Mesendoderm (in vitro differentiated cells): ENCODE results near the gene ARHGAP28.

ENCODE experiments used
- DNase-seq: peaks from one replicate; pipeline ENCODE4 v3.0.0; 2013
- H2AK5ac ChIP-seq: 2 replicates; pipeline ENCODE4 v1.6.1; 2013; ENCODE audit warnings: low read length, inconsistent platforms
- H2BK120ac ChIP-seq: 2 replicates; pipeline ENCODE4 v1.6.1; 2013; ENCODE audit warnings: low read depth, mild to moderate bottlenecking, low read length, moderate library complexity, mixed read lengths
- H2BK15ac ChIP-seq: replicated peaks from 2 replicates; pipeline ENCODE4 v1.6.1; 2013; ENCODE audit warnings: low read depth, mild to moderate bottlenecking, moderate library complexity
- H2BK5ac ChIP-seq: 2 replicates; pipeline ENCODE4 v1.6.1; 2013; ENCODE audit warnings: low read length, inconsistent platforms
- H3K18ac ChIP-seq: 2 replicates; pipeline ENCODE4 v1.6.1; 2013; ENCODE audit warnings: mild to moderate bottlenecking, low read length, mixed read lengths
- H3K23ac ChIP-seq: one replicate; pipeline ENCODE4 v1.6.1; 2013; ENCODE audit warnings: low read length
- H3K27ac ChIP-seq: 2 replicates; pipeline ENCODE4 v1.5.1; 2013; ENCODE audit warnings: low read depth, mild to moderate bottlenecking, inconsistent platforms, low read length, moderate library complexity
- H3K27me3 ChIP-seq: 2 replicates; pipeline ENCODE4 v1.6.1; 2013; ENCODE audit warnings: low read length, control low read depth, mild to moderate bottlenecking, inconsistent platforms; ENCODE audit not compliant: insufficient read depth, poor library complexity
- H3K36me3 ChIP-seq: 2 replicates; pipeline ENCODE4 v1.6.1; 2013; ENCODE audit warnings: low read length, inconsistent platforms; ENCODE audit not compliant: control insufficient read depth, insufficient read depth
- H3K4ac ChIP-seq: one replicate; pipeline ENCODE4 v1.6.1; 2013; ENCODE audit warnings: low read depth, mild to moderate bottlenecking, low read length, moderate library complexity
- H3K4me1 ChIP-seq: 2 replicates; pipeline ENCODE4 v1.6.1; 2013; ENCODE audit warnings: low read depth, low read length, inconsistent platforms; ENCODE audit not compliant: control insufficient read depth
- H3K4me2 ChIP-seq: 2 replicates; pipeline ENCODE4 v1.6.1; 2013; ENCODE audit warnings: low read length
- H3K4me3 ChIP-seq: 2 replicates; pipeline ENCODE4 v1.5.1; 2013; ENCODE audit warnings: mild to moderate bottlenecking, low read length
- H3K56ac ChIP-seq: one replicate; pipeline ENCODE4 v1.6.1; 2013; ENCODE audit warnings: low read length
- H3K79me1 ChIP-seq: 2 replicates; pipeline ENCODE4 v1.6.1; 2013; ENCODE audit warnings: low read length, inconsistent platforms
- H3K79me2 ChIP-seq: 2 replicates; pipeline ENCODE4 v1.6.1; 2013; ENCODE audit warnings: mild to moderate bottlenecking, low read length; ENCODE audit not compliant: control insufficient read depth, insufficient read depth
- H3K9ac ChIP-seq: 2 replicates; pipeline ENCODE4 v1.6.1; 2013; ENCODE audit warnings: low read length, inconsistent platforms
- H4K5ac ChIP-seq: one replicate; pipeline ENCODE4 v1.6.1; 2013; ENCODE audit warnings: low read length
- H4K8ac ChIP-seq: one replicate; pipeline ENCODE4 v1.6.1; 2013; ENCODE audit warnings: low read depth, mild to moderate bottlenecking, control low read depth, low read length, moderate library complexity
- WGBS: extraction: QIAGEN DNeasy Blood & Tissue Kit; methylation state at CpG from one replicate; pipeline ENCODE4 v1.1.7; 2013; ENCODE audit warnings: low lambda C conversion rate, missing lambda C conversion rate; ENCODE audit not compliant: insufficient coverage; ENCODE audit errors: extremely low coverage; 5-methylcytosine and 5-hydroxymethylcytosine counted together

Gene ARHGAP28

DNA sequence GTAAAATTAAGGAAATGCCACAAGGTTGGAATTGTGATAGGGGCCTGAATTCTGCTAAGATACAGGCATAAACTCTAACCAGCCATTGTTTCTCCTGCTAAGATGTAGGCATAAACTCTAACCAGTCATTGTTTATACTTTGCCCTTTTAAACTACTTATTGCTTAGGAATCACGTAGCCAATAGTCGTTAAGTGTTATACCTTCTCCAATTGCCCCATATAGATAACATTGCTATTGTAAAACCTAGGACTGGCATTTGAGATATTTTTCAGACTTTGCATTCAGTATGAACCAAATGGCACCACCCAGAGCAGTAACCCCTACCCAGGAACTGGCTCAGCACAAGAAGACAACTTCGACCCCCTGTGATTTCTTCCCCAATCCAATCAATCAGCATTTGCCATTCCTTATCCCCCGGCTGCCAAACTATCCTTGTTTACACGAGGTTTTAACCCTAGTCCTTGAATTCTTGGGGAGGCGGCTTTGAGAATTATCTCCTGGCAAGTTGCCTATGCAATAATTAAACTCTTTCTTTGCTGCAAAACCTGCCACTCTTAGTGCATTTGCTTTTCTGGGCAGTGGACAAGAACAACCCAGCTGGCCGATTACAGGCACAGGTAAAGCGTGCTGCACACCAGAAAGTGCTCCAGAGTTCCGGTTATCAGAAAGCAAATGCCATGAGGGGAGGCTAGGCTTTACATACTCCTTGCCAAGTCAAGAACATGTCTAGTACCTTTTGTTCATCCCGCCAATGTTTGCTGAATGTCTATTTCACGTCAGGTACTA, 220.5 kb downstream of the ARHGAP28 start:
- no peak overlapping the region for H3K4ac ChIP-seq
- peaks cover 5% of the 10 kb centered on the region for H3K4me1 ChIP-seq
- H3K36me3 ChIP-seq: peaks cover 12% of the 10 kb centered on the region
- no peak overlapping the region for H2AK5ac ChIP-seq
- WGBS: no CpG with 5 or more reads among the region's 11 CpGs
- H3K23ac ChIP-seq: no peak overlapping the region
- H2BK120ac ChIP-seq: no peak overlapping the region
- H3K18ac ChIP-seq: no peak overlapping the region
- H2BK5ac ChIP-seq: no peak overlapping the region
- H3K4me3 ChIP-seq: no peak overlapping the region
- H3K27me3 ChIP-seq: no peaks in the 10 kb centered on the region
- no peak overlapping the region for H4K5ac ChIP-seq
- DNase-seq: peak; percentile 33
- H3K4me2 ChIP-seq: no peak overlapping the region
- H3K79me1 ChIP-seq: no peaks in the 10 kb centered on the region
- no peak overlapping the region for H3K27ac ChIP-seq
- no peak overlapping the region for H2BK15ac ChIP-seq
- H3K56ac ChIP-seq: no peak overlapping the region
- no peaks in the 10 kb centered on the region for H3K79me2 ChIP-seq
- no peak overlapping the region for H3K9ac ChIP-seq
- no peak overlapping the region for H4K8ac ChIP-seq

- no peak overlapping the region for H2BK15ac ChIP-seq
- peaks cover 5% of the 10 kb centered on the region for H3K4me1 ChIP-seq
- H2BK5ac ChIP-seq: no peak overlapping the region
- no peak overlapping the region for H2BK120ac ChIP-seq
- H3K18ac ChIP-seq: no peak overlapping the region
- no peaks in the 10 kb centered on the region for H3K79me2 ChIP-seq
- H3K9ac ChIP-seq: no peak overlapping the region
- no peak overlapping the region for H2AK5ac ChIP-seq
- H4K8ac ChIP-seq: no peak overlapping the region
- peaks cover 15% of the 10 kb centered on the region for H3K36me3 ChIP-seq
- H4K5ac ChIP-seq: no peak overlapping the region
- H3K27ac ChIP-seq: no peak overlapping the region
- H3K79me1 ChIP-seq: no peaks in the 10 kb centered on the region
- DNase-seq: no peak
- no peak overlapping the region for H3K56ac ChIP-seq
- no CpG with 5 or more reads among the region's 14 CpGs for WGBS
- H3K23ac ChIP-seq: no peak overlapping the region
- no peaks in the 10 kb centered on the region for H3K27me3 ChIP-seq
- no peak overlapping the region for H3K4ac ChIP-seq
- H3K4me2 ChIP-seq: no peak overlapping the region
- no peak overlapping the region for H3K4me3 ChIP-seq
Measured at GRCh38 chr18:6950641-6951040, 221.1 kb downstream of the ARHGAP28 start.

DNA sequence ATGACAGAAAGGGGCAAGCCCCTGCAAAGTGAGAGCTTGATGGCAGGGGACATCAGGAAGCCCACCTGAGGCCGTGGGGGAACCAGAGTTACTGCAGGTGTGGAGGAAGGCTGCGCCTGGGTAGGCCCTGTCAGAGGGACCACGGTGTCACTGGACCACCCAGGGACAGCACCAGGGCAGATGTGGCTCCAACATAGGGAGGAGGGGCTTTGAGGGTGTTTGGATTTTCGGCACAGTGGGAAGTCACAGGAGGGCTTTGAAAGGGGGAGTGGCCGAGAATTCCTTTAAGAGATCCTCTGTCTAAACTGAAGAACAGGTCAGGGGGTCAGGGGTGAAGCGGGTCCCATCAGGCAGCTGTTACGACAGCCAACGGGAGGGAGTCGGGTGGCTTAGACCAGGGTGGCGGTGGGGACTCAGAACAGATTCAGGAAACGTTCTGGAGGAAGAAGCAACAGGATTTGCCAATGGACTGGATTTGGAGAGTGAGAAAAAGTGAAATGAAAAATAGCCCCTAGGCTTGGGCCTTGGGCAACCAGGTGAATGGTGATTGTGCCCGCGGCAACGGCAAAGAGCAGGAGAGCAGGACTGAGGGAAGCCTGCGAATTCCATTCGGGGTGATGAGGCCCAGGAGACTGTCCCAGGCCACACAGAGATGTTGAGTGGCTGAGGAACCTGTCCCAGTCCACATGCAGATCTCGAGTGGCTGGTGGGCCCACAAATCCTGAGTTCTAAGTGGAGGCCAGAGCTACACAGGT, 222.0 kb downstream of the ARHGAP28 start:
- peaks cover 15% of the 10 kb centered on the region for H3K36me3 ChIP-seq
- H3K4me2 ChIP-seq: no peak overlapping the region
- H3K9ac ChIP-seq: no peak overlapping the region
- WGBS: no CpG with 5 or more reads among the region's 17 CpGs
- no peaks in the 10 kb centered on the region for H3K79me1 ChIP-seq
- no peak overlapping the region for H3K23ac ChIP-seq
- no peaks in the 10 kb centered on the region for H3K27me3 ChIP-seq
- no peak overlapping the region for H2BK15ac ChIP-seq
- H3K4ac ChIP-seq: no peak overlapping the region
- DNase-seq: peak; percentile 66
- H2AK5ac ChIP-seq: no peak overlapping the region
- H2BK5ac ChIP-seq: no peak overlapping the region
- no peak overlapping the region for H4K8ac ChIP-seq
- no peak overlapping the region for H3K18ac ChIP-seq
- H3K27ac ChIP-seq: no peak overlapping the region
- H2BK120ac ChIP-seq: no peak overlapping the region
- H3K4me3 ChIP-seq: no peak overlapping the region
- no peak overlapping the region for H4K5ac ChIP-seq
- H3K79me2 ChIP-seq: no peaks in the 10 kb centered on the region
- H3K4me1 ChIP-seq: peaks cover 5% of the 10 kb centered on the region
- no peak overlapping the region for H3K56ac ChIP-seq

GRCh38 chr18:6954501-6954900, 225.0 kb downstream of the ARHGAP28 start:
- H3K4me3 ChIP-seq: no peak overlapping the region
- H3K9ac ChIP-seq: no peak overlapping the region
- H2BK120ac ChIP-seq: no peak overlapping the region
- H4K5ac ChIP-seq: no peak overlapping the region
- H3K27me3 ChIP-seq: no peaks in the 10 kb centered on the region
- no peak overlapping the region for H3K4ac ChIP-seq
- peaks cover 14% of the 10 kb centered on the region for H3K36me3 ChIP-seq
- H2BK5ac ChIP-seq: no peak overlapping the region
- H3K79me1 ChIP-seq: no peaks in the 10 kb centered on the region
- no peak overlapping the region for H3K27ac ChIP-seq
- no peak overlapping the region for H3K4me2 ChIP-seq
- no peak overlapping the region for H3K18ac ChIP-seq
- H3K4me1 ChIP-seq: peaks cover 5% of the 10 kb centered on the region
- H3K23ac ChIP-seq: no peak overlapping the region
- no peak overlapping the region for H2AK5ac ChIP-seq
- DNase-seq: no peak
- H3K56ac ChIP-seq: no peak overlapping the region
- no peak overlapping the region for H2BK15ac ChIP-seq
- H4K8ac ChIP-seq: no peak overlapping the region
- no CpG with 5 or more reads among the region's 4 CpGs for WGBS
- H3K79me2 ChIP-seq: no peaks in the 10 kb centered on the region

GRCh38 chr18:6955304-6955703, 225.8 kb downstream of the ARHGAP28 start:
- H3K56ac ChIP-seq: no peak overlapping the region
- H2BK15ac ChIP-seq: no peak overlapping the region
- DNase-seq: no peak
- H3K4ac ChIP-seq: no peak overlapping the region
- H4K5ac ChIP-seq: no peak overlapping the region
- H2BK120ac ChIP-seq: no peak overlapping the region
- H2BK5ac ChIP-seq: no peak overlapping the region
- H3K9ac ChIP-seq: no peak overlapping the region
- no peak overlapping the region for H4K8ac ChIP-seq
- no peaks in the 10 kb centered on the region for H3K27me3 ChIP-seq
- peaks cover 15% of the 10 kb centered on the region for H3K36me3 ChIP-seq
- H3K4me1 ChIP-seq: peaks cover 3% of the 10 kb centered on the region
- H3K4me3 ChIP-seq: no peak overlapping the region
- no peaks in the 10 kb centered on the region for H3K79me1 ChIP-seq
- H3K23ac ChIP-seq: no peak overlapping the region
- H3K18ac ChIP-seq: no peak overlapping the region
- no peaks in the 10 kb centered on the region for H3K79me2 ChIP-seq
- no peak overlapping the region for H3K27ac ChIP-seq
- H3K4me2 ChIP-seq: no peak overlapping the region
- WGBS: no CpG with 5 or more reads among the region's 18 CpGs
- H2AK5ac ChIP-seq: no peak overlapping the region
